Measurements from ENCODE around the gene SALL1. TPM values are rescaled to one million over a fixed set of nuclear protein-coding genes. Genes with fewer than 3 reads are reported as not detected.

SALL1 gene
- total RNA-seq, 4 donors from 2014 or later = 0.08 TPM; not detected in 2

DNA sequence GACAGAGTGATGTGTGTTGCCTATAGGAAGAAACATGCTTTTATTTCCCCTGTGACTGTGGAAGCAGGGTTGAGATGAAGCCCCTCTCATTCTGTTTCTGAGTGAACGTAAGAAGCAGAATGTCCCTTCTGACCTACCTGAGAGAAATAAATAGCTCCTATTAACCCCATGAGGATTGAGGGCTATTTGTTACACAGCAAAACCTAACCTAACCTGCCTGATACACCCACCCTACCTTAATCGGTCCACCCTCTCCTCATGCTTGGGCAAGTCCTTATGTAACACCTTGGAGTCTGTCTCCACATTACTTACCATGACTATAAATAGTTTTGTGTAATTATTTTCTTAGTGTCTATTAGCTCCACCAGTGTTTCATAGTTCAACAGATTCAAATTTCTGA, 41.9 kb downstream of the SALL1 start:
- no peaks in the 10 kb centered on the region for H3K4me1 ChIP-seq
- no peak for DNase-seq (ENCODE audit: low spot score in 2 of 2)
- H3K36me3 ChIP-seq = no peaks in the 10 kb centered on the region
- TF ChIP-seq POLR2A (IDR thresholded peaks at IDR 0.05) = no peak
- TF ChIP-seq, protein P1, sequence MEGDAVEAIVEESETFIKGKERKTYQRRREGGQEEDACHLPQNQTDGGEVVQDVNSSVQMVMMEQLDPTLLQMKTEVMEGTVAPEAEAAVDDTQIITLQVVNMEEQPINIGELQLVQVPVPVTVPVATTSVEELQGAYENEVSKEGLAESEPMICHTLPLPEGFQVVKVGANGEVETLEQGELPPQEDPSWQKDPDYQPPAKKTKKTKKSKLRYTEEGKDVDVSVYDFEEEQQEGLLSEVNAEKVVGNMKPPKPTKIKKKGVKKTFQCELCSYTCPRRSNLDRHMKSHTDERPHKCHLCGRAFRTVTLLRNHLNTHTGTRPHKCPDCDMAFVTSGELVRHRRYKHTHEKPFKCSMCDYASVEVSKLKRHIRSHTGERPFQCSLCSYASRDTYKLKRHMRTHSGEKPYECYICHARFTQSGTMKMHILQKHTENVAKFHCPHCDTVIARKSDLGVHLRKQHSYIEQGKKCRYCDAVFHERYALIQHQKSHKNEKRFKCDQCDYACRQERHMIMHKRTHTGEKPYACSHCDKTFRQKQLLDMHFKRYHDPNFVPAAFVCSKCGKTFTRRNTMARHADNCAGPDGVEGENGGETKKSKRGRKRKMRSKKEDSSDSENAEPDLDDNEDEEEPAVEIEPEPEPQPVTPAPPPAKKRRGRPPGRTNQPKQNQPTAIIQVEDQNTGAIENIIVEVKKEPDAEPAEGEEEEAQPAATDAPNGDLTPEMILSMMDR (IDR thresholded peaks at IDR 0.05) = no peak
- no peak for TF ChIP-seq POLR2AphosphoS5 (IDR thresholded peaks at IDR 0.05)
- 90% methylated on average over 2 of the region's 2 CpGs for WGBS
- no peak overlapping the region for H3K27ac ChIP-seq
- H3K9me3 ChIP-seq = no peaks in the 10 kb centered on the region
- peaks cover 34% of the 10 kb centered on the region for H3K27me3 ChIP-seq
- H3K4me3 ChIP-seq = no peak overlapping the region

DNA sequence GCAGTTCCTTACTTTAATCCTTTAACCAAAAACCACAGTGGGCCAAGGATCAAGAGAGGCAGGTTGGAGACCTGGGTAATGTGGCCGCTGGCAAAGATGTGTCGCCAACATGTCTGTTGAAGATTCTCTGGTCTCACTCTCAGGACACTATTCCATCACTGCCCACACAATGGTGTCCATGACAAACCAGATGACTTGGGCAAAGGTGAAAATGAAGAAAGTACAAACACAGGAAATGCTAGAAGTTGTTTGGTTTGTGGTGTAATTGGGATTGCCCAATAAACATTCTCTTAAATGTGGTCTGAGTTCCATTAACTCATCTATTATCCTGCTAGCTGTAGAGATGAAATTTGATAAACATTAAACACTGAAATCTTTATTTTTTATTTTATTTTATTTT, 43.3 kb downstream of the SALL1 start:
- H3K27ac ChIP-seq = no peak overlapping the region
- 100% methylated on average over 2 of the region's 2 CpGs for WGBS
- H3K9me3 ChIP-seq = no peaks in the 10 kb centered on the region
- peaks cover 21% of the 10 kb centered on the region for H3K27me3 ChIP-seq
- no peaks in the 10 kb centered on the region for H3K4me1 ChIP-seq
- TF ChIP-seq, protein P1 (IDR thresholded peaks at IDR 0.05) = no peak
- no peak for TF ChIP-seq POLR2AphosphoS5 (IDR thresholded peaks at IDR 0.05)
- no peak for TF ChIP-seq EP300 (IDR thresholded peaks at IDR 0.05)
- TF ChIP-seq POLR2A (IDR thresholded peaks at IDR 0.05) = no peak
- no peak overlapping the region for H3K4me3 ChIP-seq
- DNase-seq (ENCODE audit: low spot score in 2 of 2) = no peak
- H3K36me3 ChIP-seq = no peaks in the 10 kb centered on the region

DNA sequence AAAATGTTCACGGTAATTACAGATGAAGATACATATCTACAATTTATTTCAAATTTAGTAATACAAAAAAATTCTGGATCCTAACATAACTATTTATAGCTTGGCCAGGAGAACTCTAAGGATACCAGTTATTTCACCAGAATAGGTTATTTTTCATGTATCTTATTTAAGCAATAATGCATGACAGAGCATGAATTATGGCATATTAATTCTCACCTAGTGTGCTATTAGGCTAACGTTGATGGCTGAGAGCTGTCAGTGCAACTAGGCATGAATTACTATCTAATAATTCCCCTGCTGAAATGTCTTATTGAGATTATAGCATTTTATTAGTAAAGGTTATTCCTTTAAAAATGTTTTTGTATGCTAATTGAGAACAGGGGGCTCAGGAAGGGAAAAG, 44.5 kb downstream of the SALL1 start:
- no peak for TF ChIP-seq POLR2AphosphoS5 (IDR thresholded peaks at IDR 0.05)
- TF ChIP-seq EP300 (IDR thresholded peaks at IDR 0.05) = no peak
- no peak for TF ChIP-seq POLR2A (IDR thresholded peaks at IDR 0.05)
- TF ChIP-seq, protein P1 (IDR thresholded peaks at IDR 0.05) = no peak
- Histone ChIP-seq H3K4me1 (no peaks in the 10 kb centered on the region), H3K9me3 (no peaks in the 10 kb centered on the region), H3K27ac (no peak overlapping the region), H3K36me3 (no peaks in the 10 kb centered on the region), H3K4me3 (no peak overlapping the region), H3K27me3 (peaks cover 20% of the 10 kb centered on the region)
- no peak for DNase-seq (ENCODE audit: low spot score in 2 of 2)
- 54% methylated on average over 2 of the region's 2 CpGs for WGBS

DNA sequence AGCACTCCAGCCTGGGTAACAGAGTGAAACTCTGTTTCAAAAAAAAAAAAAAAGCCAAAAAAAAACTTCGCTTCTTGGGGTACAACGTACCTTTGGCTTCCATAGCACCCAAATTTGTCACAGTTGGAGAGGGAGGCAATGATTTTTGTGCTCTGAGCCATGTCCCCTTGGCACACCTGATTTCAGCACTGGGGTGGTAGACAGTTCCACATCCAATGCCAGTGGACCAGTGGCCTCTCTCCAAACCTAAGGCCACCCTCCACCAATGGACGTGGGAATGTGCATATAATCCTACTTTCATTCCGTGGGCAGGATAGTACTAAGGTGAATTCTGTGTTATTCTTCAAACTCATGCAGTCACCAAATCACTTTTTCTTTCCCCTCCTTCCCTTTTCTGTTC, 47.5 kb downstream of the SALL1 start:
- Histone ChIP-seq H3K4me1 (no peaks in the 10 kb centered on the region), H3K27ac (no peak overlapping the region), H3K27me3 (peaks cover 5% of the 10 kb centered on the region), H3K36me3 (no peaks in the 10 kb centered on the region), H3K4me3 (no peak overlapping the region), H3K9me3 (no peaks in the 10 kb centered on the region)
- TF ChIP-seq, protein P1 (IDR thresholded peaks at IDR 0.05) = no peak
- no peak for TF ChIP-seq POLR2A (IDR thresholded peaks at IDR 0.05)
- no peak for TF ChIP-seq POLR2AphosphoS5 (IDR thresholded peaks at IDR 0.05)
- TF ChIP-seq EP300 (IDR thresholded peaks at IDR 0.05) = no peak
- 80% methylated on average over 4 of the region's 4 CpGs for WGBS
- no peak for DNase-seq (ENCODE audit: low spot score in 2 of 2)

DNA sequence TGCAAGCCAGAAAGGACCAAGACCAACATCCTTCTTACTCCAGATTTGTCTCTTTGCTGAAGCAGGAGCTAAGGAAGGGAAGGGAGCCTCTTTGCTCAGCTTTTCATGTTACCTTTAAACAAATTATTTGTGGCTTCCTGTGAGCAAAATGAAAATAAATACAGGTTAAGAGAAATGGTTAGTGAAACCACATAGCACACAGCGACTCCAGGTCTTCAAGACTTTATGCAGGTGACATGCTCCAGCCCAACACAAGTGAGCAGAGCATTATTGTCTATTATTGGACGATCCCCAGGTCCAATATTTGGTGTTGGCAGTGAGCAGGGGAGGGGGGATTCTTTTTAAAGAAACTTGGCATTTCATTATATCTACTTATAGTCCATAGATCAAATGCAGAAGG, 53.3 kb downstream of the SALL1 start:
- Histone ChIP-seq H3K4me1 (no peaks in the 10 kb centered on the region), H3K4me3 (no peak overlapping the region), H3K27me3 (peaks cover 5% of the 10 kb centered on the region), H3K36me3 (no peaks in the 10 kb centered on the region), H3K9me3 (no peaks in the 10 kb centered on the region), H3K27ac (no peak overlapping the region)
- WGBS = 79% methylated on average over 2 of the region's 2 CpGs
- TF ChIP-seq POLR2AphosphoS5 (IDR thresholded peaks at IDR 0.05) (no peak), EP300 (IDR thresholded peaks at IDR 0.05) (no peak), POLR2A (IDR thresholded peaks at IDR 0.05) (no peak)
- TF ChIP-seq, protein P1 (IDR thresholded peaks at IDR 0.05) = no peak
- DNase-seq (ENCODE audit: low spot score in 2 of 2) = no peak

Measured in suprapubic skin (tissue), 4 donors.